ENCODE results near the gene MYLK4. TPM values are rescaled to one million over a fixed set of nuclear protein-coding genes. Genes with fewer than 3 reads are reported as not detected.
A peak's percentile ranks its signal among the peaks of the same experiment; 100 is the strongest.

Gene MYLK4
- total RNA-seq, 1 donor from 2014 or later: 0.23 TPM

GRCh38 chr6:2674857-2675256 lies 75.9 kb downstream of the MYLK4 start:
- Histone ChIP-seq H3K4me3 (ENCODE audit: insufficient read depth, low read depth, low read length) (no peak overlapping the region), H3K27ac (ENCODE audit: low read depth, low read length) (no peak overlapping the region), H3K9me3 (ENCODE audit: insufficient read depth, low read depth, low read length) (no peaks in the 10 kb centered on the region), H4K20me1 (ENCODE audit: insufficient read depth, low read length) (no peaks in the 10 kb centered on the region), H3K27me3 (ENCODE audit: insufficient read depth, low read length) (no peaks in the 10 kb centered on the region), H3K79me2 (ENCODE audit: insufficient read depth, low read length) (no peaks in the 10 kb centered on the region), H3K4me2 (ENCODE audit: low read length) (no peak overlapping the region), H3K36me3 (ENCODE audit: insufficient read depth, low read length) (no peaks in the 10 kb centered on the region), H2AFZ (ENCODE audit: low read depth, low read length) (no peak overlapping the region), H3K4me1 (ENCODE audit: insufficient read depth, low read length) (no peaks in the 10 kb centered on the region), H3K9ac (ENCODE audit: low read length) (no peak overlapping the region)
- no peak for FAIRE-seq
- no peak overlapping the region for H3K4me3 Mint-ChIP-seq (ENCODE audit: unreplicated experiment)
- H3K36me3 Mint-ChIP-seq (ENCODE audit: low read depth, unreplicated experiment): no peaks in the 10 kb centered on the region
- no peak for TF ChIP-seq EZH2 (IDR thresholded peaks at IDR 0.05; ENCODE audit: insufficient read depth, low read length)
- no peak for TF ChIP-seq CTCF (IDR thresholded peaks at IDR 0.05; ENCODE audit: insufficient read depth, low read depth, low read length)
- peaks cover 5% of the 10 kb centered on the region for H3K9me3 Mint-ChIP-seq (ENCODE audit: unreplicated experiment)
- no peaks in the 10 kb centered on the region for H3K4me1 Mint-ChIP-seq (ENCODE audit: low read depth, unreplicated experiment)
- no peak for DNase-seq (ENCODE audit: low read depth)
- no peak overlapping the region for H3K27ac Mint-ChIP-seq (ENCODE audit: unreplicated experiment)
- H3K27me3 Mint-ChIP-seq (ENCODE audit: low read depth, unreplicated experiment): peaks cover 5% of the 10 kb centered on the region

DNA sequence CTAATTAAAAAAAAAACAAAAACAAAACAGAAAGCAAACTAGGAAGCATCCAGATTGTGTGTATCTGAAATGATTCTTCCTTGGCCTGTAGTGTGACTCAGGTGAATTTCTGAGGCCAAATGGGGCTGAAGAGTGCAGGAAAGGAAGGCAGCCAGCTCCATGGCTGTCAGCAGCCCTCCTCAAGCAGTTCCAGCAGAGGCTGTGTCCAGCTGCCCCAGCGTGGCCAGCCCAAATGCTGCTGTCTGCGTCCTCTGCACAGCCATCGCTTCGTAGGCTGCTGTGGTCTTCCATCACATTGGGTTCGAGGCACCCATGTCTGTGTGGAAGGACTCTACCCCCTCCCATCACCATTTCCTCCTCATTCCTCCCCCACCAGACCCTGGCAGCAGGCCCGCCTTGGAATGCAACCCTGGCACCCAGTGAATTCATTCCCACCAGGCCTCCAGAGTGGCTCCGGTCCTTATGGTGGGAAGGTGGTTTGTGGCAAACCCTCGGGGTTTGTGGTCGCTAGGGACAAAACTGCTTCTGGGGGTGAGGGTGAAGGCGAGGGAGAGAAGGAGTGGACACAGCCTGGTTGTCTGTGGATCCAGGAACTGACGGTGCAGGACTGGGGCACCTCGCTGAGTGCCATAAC lies 81.5 kb downstream of the MYLK4 start:
- Mint-ChIP-seq H3K36me3 (ENCODE audit: low read depth, unreplicated experiment) (no peaks in the 10 kb centered on the region), H3K4me3 (ENCODE audit: unreplicated experiment) (no peak overlapping the region), H3K27ac (ENCODE audit: unreplicated experiment) (no peak overlapping the region), H3K9me3 (ENCODE audit: unreplicated experiment) (peaks cover 5% of the 10 kb centered on the region), H3K4me1 (ENCODE audit: low read depth, unreplicated experiment) (no peaks in the 10 kb centered on the region), H3K27me3 (ENCODE audit: low read depth, unreplicated experiment) (peaks cover 5% of the 10 kb centered on the region)
- H2AFZ ChIP-seq (ENCODE audit: low read depth, low read length): peak overlapping the region; percentile 60
- H3K4me2 ChIP-seq (ENCODE audit: low read length): no peak overlapping the region
- no peaks in the 10 kb centered on the region for H3K36me3 ChIP-seq (ENCODE audit: insufficient read depth, low read length)
- no peaks in the 10 kb centered on the region for H3K27me3 ChIP-seq (ENCODE audit: insufficient read depth, low read length)
- H3K4me3 ChIP-seq (ENCODE audit: insufficient read depth, low read depth, low read length): no peak overlapping the region
- TF ChIP-seq CTCF (IDR thresholded peaks at IDR 0.05; ENCODE audit: insufficient read depth, low read depth, low read length): no peak
- no peak for TF ChIP-seq EZH2 (IDR thresholded peaks at IDR 0.05; ENCODE audit: insufficient read depth, low read length)
- peaks cover 6% of the 10 kb centered on the region for H3K4me1 ChIP-seq (ENCODE audit: insufficient read depth, low read length)
- DNase-seq (ENCODE audit: low read depth) (peak; percentile 30), FAIRE-seq (no peak)
- H4K20me1 ChIP-seq (ENCODE audit: insufficient read depth, low read length): no peaks in the 10 kb centered on the region
- H3K79me2 ChIP-seq (ENCODE audit: insufficient read depth, low read length): no peaks in the 10 kb centered on the region
- no peak overlapping the region for H3K9ac ChIP-seq (ENCODE audit: low read length)
- H3K27ac ChIP-seq (ENCODE audit: low read depth, low read length): no peak overlapping the region
- H3K9me3 ChIP-seq (ENCODE audit: insufficient read depth, low read depth, low read length): no peaks in the 10 kb centered on the region

GRCh38 chr6:2667617-2668016 lies 83.1 kb downstream of the MYLK4 start:
- Histone ChIP-seq H2AFZ (ENCODE audit: low read depth, low read length) (no peak overlapping the region), H3K79me2 (ENCODE audit: insufficient read depth, low read length) (no peaks in the 10 kb centered on the region), H3K27ac (ENCODE audit: low read depth, low read length) (no peak overlapping the region), H3K36me3 (ENCODE audit: insufficient read depth, low read length) (no peaks in the 10 kb centered on the region), H3K9ac (ENCODE audit: low read length) (no peak overlapping the region), H3K4me3 (ENCODE audit: insufficient read depth, low read depth, low read length) (no peak overlapping the region), H3K27me3 (ENCODE audit: insufficient read depth, low read length) (no peaks in the 10 kb centered on the region), H3K4me2 (ENCODE audit: low read length) (no peak overlapping the region), H3K4me1 (ENCODE audit: insufficient read depth, low read length) (peaks cover 6% of the 10 kb centered on the region), H3K9me3 (ENCODE audit: insufficient read depth, low read depth, low read length) (peaks cover 5% of the 10 kb centered on the region), H4K20me1 (ENCODE audit: insufficient read depth, low read length) (no peaks in the 10 kb centered on the region)
- Mint-ChIP-seq H3K27me3 (ENCODE audit: low read depth, unreplicated experiment) (peaks cover 2% of the 10 kb centered on the region), H3K9me3 (ENCODE audit: unreplicated experiment) (peaks cover 17% of the 10 kb centered on the region), H3K4me1 (ENCODE audit: low read depth, unreplicated experiment) (no peaks in the 10 kb centered on the region), H3K27ac (ENCODE audit: unreplicated experiment) (no peak overlapping the region), H3K36me3 (ENCODE audit: low read depth, unreplicated experiment) (peaks cover 4% of the 10 kb centered on the region), H3K4me3 (ENCODE audit: unreplicated experiment) (no peak overlapping the region)
- DNase-seq (ENCODE audit: low read depth) (no peak), FAIRE-seq (no peak)
- TF ChIP-seq EZH2 (IDR thresholded peaks at IDR 0.05; ENCODE audit: insufficient read depth, low read length) (no peak), CTCF (IDR thresholded peaks at IDR 0.05; ENCODE audit: insufficient read depth, low read depth, low read length) (no peak)

Data from astrocyte (in vitro differentiated cells and primary cell).